Right lobe of liver (tissue), 4 donors: ENCODE measurements around the gene SLC16A10.

Experiments
- CTCF ChIP-seq, 4 donors: fragments of 200-600 bp in 3 of 4; fragments of 450-650 bp in 1 of 4; IDR thresholded peaks; one replicate each; pipeline versions ENCODE4 v1.5.1 to v1.8.0; 2016 to 2022; ENCODE audit warnings: antibody characterized with exemption in 4 of 4, mild to moderate bottlenecking in 2 of 4
- POLR2A ChIP-seq: fragments of 450-650 bp; IDR thresholded peaks from one replicate; pipeline ENCODE4 v1.6.1; 2017; ENCODE audit warnings: antibody characterized with exemption, mild to moderate bottlenecking
- donor health status: DM: no; HTN: no; CAD: no.
- donor health status: DM: no; HTN: no; CAD: no.
- donor health status: DM: no; HTN: yes; CAD: no.

- peak; percentile 65 for TF ChIP-seq POLR2A
- TF ChIP-seq CTCF (IDR thresholded peaks at IDR 0.05), result peak; percentile 90 to 98 (median 94)
Observed at GRCh38 chr6:111259089-111259831, 172.0 kb downstream of the SLC16A10 start.
